ENCODE data around the gene MIER1. TPM values are rescaled to one million over a fixed set of nuclear protein-coding genes. Genes with fewer than 3 reads are reported as not detected.

MIER1 gene
- total and polyA plus RNA-seq, 2 donors = 19.3 to 59.1 TPM

DNA sequence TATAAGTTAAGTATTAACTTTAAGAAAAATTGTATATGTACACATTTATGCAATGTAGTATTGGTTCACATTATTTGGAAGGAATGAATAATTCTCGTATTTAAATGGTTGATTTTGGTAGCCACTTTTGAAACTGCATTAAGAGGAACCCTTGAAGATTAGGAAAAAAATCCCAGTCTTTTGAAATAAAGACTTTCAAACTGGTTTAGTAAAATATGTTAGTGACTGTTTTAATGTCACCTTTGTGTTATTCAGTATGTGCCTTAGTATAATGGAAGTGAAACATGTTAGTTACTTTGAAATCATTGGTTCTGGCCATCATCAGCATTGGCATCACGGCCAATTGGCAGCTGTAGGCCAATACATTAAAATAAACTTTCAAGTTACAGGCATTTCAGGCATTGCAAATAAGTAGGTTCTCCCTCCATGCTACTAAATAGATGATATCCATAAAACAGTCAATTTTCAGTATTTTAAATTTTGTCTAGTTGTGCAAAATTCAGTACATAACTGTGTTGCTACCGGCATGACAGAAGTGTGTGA, 4.4 kb downstream of the MIER1 start:
- WGBS = 53% methylated on average over 3 of the region's 3 CpGs
- Histone ChIP-seq H3K27ac (ENCODE audit: low read depth) (peak overlapping the region; percentile 63), H3K36me3 (ENCODE audit: insufficient read depth) (no peaks in the 10 kb centered on the region), H3K4me3 (ENCODE audit: low read depth, low read length) (peak overlapping the region; percentile 81), H3K4me1 (ENCODE audit: insufficient read depth) (no peaks in the 10 kb centered on the region)
- DNase-seq (ENCODE audit: extremely low spot score) = no peak

DNA sequence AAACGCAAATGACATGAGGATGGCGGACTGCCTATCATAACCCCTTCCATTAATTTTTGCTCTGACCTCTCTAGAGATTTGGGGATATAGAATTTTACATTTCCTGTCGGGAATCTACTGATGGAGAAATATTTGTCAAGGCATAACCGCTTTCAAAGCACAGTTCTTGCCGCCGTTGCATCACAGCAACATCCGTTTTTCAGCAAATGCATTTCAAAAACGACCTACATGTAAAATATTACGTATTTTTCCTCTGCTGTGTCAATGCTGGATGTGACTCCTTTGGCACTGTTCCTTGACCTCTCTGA, 4.9 kb downstream of the MIER1 start:
- H3K27ac ChIP-seq (ENCODE audit: low read depth) = peak overlapping the region; percentile 63
- peak overlapping the region; percentile 81 for H3K4me3 ChIP-seq (ENCODE audit: low read depth, low read length)
- no peak for DNase-seq (ENCODE audit: extremely low spot score)
- H3K36me3 ChIP-seq (ENCODE audit: insufficient read depth) = no peaks in the 10 kb centered on the region
- no peaks in the 10 kb centered on the region for H3K4me1 ChIP-seq (ENCODE audit: insufficient read depth)
- 9% methylated on average over 9 of the region's 9 CpGs for WGBS

DNA sequence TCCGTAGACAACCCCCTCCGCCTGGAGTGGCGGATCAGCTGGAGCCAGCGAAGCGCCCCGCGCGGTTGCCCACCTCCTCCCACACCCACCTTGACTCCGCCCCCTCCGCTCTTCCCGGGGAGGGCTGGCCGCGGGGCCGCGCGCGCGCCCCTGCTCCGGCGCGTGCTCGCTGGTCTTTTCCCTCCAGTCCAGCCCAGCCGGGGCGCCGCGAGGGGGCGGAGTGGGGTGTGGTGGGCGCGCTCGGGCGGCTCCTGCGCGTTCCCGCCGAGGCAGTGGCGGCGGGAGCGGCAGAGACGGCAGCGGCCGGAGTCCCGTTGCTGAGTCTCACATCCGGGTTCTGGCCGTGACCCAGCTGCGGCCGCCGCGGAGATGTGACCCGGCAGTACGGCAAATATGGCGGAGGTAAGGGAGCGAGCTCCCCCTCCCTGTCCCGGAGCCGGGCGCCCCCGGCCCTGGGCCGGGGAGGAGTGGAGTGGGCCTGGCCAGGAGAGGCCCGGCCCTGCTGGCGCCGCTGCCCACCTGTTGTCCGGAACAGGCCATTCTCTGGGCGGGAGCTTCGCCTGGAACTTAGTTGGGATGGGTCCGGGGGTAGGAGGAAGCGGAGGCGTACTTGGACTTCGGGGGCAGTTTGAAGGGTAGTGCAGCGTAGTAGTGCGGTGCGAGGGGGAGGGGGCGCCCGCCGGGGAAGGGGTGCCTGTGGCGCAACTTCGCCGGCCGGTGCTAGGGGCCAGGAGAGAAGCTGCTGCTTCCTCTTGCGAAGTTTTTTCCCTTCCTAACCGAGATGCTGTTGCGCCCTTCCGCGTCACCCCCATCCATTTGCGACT, 5.4 kb downstream of the MIER1 start:
- H3K4me1 ChIP-seq (ENCODE audit: insufficient read depth) = no peaks in the 10 kb centered on the region
- DNase-seq (ENCODE audit: extremely low spot score) = peak; percentile 72
- H3K27ac ChIP-seq (ENCODE audit: low read depth) = peak overlapping the region; percentile 99
- H3K36me3 ChIP-seq (ENCODE audit: insufficient read depth) = no peaks in the 10 kb centered on the region
- H3K4me3 ChIP-seq (ENCODE audit: low read depth, low read length) = peak overlapping the region; percentile 81
- WGBS = under 1% methylated on average over 83 of the region's 83 CpGs

DNA sequence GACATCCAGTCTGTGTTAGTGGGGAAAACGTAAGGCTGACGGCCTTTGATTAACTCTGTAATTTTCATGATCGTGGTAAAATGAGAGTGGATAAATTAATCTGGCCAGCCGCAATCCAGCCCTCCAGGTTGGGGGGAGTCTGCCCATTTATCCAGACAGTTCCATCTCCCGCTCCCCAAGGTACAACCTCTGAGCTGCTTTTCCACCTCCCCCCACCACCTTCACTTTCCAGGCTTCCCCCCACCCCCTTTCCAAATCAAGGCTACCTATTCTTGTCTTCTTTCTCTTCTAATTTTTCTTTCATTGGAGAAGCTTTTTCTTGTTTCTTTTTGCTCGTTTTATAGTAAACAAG, 6.0 kb downstream of the MIER1 start:
- Histone ChIP-seq H3K27ac (ENCODE audit: low read depth) (peak overlapping the region; percentile 99), H3K36me3 (ENCODE audit: insufficient read depth) (no peaks in the 10 kb centered on the region), H3K4me1 (ENCODE audit: insufficient read depth) (no peaks in the 10 kb centered on the region), H3K4me3 (ENCODE audit: low read depth, low read length) (peak overlapping the region; percentile 81)
- DNase-seq (ENCODE audit: extremely low spot score) = no peak
- WGBS = under 1% methylated on average over 6 of the region's 6 CpGs

DNA sequence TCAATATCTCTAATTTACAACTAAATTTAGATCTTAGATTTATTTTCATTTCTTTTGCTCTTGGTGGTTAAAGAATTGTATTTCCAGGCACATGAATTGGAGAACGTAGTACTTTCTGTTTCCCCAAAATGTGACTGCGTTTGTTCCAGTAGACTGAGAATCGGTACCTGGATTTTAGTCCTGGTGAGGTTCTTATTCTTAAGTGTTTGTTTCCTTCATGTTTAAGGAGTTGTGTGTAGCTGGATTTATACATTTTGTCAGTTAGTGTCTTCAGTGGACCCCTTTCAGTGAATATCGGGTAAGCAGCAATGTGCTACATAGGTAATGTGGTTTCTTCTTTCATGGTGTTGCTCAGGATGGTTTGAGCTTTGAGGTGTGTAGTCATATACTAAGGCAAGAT, 6.8 kb downstream of the MIER1 start:
- Histone ChIP-seq H3K4me1 (ENCODE audit: insufficient read depth) (no peaks in the 10 kb centered on the region), H3K27ac (ENCODE audit: low read depth) (no peak overlapping the region), H3K4me3 (ENCODE audit: low read depth, low read length) (peak overlapping the region; percentile 81), H3K36me3 (ENCODE audit: insufficient read depth) (no peaks in the 10 kb centered on the region)
- DNase-seq (ENCODE audit: extremely low spot score) = no peak
- 36% methylated on average over 4 of the region's 4 CpGs for WGBS

DNA sequence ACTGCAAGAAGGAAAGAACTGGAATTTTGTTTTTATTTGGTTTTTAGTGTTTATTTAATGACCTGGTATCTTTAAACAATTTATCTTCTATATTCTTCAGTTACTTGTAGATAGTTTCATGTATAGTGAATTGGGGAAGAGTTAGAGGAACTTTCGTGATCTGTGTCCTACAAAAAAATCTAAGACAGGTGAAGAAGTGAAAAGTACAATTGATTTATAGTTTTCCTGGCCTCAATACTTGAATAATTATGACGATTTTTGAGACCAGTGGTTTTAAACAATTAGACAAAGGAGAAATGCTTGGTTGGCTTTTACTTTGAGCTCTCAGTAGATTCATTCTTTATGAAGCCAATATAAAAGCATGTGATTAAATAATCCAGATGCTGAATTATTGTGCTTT, 7.5 kb downstream of the MIER1 start:
- 51% methylated on average over 2 of the region's 2 CpGs for WGBS
- Histone ChIP-seq H3K36me3 (ENCODE audit: insufficient read depth) (no peaks in the 10 kb centered on the region), H3K4me3 (ENCODE audit: low read depth, low read length) (no peak overlapping the region), H3K27ac (ENCODE audit: low read depth) (no peak overlapping the region), H3K4me1 (ENCODE audit: insufficient read depth) (no peaks in the 10 kb centered on the region)
- no peak for DNase-seq (ENCODE audit: extremely low spot score)

DNA sequence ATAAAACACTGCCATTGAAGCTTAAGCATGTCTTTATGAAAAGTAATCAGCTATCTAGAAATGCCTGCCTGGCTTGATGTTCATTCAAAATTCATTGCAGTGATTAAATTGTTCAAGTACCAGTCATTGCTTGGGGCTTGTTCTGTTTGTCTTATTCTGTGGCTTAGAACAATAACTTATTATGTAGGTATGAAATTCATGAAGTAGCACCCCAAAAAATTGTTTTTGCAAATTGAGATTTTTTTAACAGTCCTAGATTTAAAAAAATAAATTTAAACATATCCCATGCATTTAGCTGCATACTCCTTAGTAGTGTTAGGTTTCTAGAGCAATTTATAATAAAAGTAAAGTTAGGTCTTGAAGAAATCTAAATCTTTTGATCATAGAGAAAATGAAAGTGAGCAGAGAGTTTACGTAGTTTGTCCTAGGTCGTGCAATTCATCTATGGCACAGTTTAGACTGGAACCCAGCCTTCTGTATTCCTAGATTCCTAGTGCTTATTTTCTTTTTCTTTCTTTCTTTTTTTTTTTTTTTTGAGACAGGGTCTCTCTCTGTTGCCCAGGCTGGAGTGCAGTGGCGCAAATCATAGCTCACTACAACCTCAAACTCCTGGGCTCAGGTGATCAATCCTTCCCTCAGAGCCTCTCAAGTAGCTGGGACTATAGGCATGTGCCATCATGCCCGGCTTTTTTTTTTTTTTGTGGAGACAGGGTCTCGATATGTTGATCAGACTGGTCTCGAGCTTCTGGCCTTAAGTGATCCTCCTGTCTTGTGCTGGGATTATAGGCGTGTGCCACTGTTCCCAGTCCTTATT, 9.3 kb downstream of the MIER1 start:
- Histone ChIP-seq H3K4me1 (ENCODE audit: insufficient read depth) (no peaks in the 10 kb centered on the region), H3K27ac (ENCODE audit: low read depth) (no peak overlapping the region), H3K4me3 (ENCODE audit: low read depth, low read length) (no peak overlapping the region), H3K36me3 (ENCODE audit: insufficient read depth) (no peaks in the 10 kb centered on the region)
- WGBS = 72% methylated on average over 7 of the region's 7 CpGs
- DNase-seq (ENCODE audit: extremely low spot score) = no peak

DNA sequence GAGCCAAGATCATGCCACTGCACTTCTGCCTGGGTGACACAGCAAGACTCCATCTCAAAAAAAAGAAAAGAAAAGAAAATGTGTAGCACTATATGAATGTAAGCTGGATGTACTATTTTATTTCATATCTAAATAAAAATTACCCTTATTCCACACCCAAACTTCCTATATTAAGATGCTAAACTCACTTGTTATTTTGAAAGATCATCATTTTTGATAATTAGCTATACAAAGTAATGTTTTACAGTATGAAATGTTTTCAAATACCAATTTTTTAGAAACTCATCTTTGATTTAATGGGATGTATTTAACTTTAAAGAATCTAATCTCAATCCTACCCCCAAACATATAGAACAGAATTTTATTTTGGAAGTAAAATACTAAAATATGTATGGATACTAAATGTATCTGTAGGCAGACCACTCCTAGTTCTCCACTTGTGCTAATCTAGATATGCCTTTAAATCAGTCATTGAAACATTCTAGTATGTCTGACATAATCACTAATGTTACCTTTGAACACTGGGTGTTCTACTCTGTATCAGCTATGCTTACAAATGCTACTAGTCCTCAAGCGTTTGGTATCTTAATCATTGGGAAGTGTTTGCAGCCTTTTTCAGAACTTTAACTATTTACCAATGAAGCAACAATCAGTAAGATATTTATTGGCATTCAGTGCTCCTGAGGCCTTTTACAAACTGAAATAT, 12.9 kb downstream of the MIER1 start:
- no peak overlapping the region for H3K4me3 ChIP-seq (ENCODE audit: low read depth, low read length)
- no peak overlapping the region for H3K27ac ChIP-seq (ENCODE audit: low read depth)
- H3K36me3 ChIP-seq (ENCODE audit: insufficient read depth) = no peaks in the 10 kb centered on the region
- no peak for DNase-seq (ENCODE audit: extremely low spot score)
- WGBS = 0% methylated on average over 1 of the region's 1 CpG
- H3K4me1 ChIP-seq (ENCODE audit: insufficient read depth) = no peaks in the 10 kb centered on the region

DNA sequence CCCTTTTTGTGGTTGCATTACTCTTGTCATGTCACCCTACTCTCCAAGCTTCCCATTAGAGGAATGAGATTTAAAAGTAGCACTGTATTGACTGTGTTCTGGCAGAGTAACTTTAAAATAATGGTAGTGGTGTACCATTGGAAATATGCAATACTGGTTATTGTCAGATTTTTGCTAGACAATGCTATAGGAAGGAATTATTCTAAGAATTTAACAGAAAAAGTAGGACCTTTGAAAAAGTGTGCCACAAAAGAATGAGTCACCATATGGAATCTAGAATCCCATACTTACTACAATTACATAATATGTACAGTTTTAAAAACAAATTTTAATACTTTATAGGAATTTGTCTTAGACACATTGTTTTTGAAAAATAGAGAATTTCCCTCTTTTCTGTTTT, 13.8 kb downstream of the MIER1 start:
- Histone ChIP-seq H3K36me3 (ENCODE audit: insufficient read depth) (no peaks in the 10 kb centered on the region), H3K4me1 (ENCODE audit: insufficient read depth) (no peaks in the 10 kb centered on the region), H3K27ac (ENCODE audit: low read depth) (no peak overlapping the region), H3K4me3 (ENCODE audit: low read depth, low read length) (no peak overlapping the region)
- DNase-seq (ENCODE audit: extremely low spot score) = no peak

DNA sequence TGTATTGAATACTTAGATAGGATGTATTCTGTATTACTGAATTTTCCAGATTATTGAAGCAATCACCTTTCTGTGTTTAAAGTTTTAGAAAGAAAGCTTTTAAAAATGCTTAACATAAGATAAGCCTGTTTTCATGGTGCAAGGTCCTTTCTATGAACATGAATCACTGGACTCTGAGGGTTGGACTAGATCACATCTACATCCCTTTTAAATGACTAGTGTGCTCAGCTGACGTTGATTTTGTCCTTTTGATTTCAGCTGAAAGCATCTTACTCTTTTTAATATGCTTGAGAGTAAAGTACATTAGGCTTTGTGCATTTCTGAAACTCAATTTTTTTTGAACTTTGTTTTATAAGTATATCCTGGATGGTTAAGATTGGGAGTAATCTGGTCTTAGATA, 16.2 kb downstream of the MIER1 start:
- WGBS = 86% methylated on average over 1 of the region's 1 CpG
- Histone ChIP-seq H3K27ac (ENCODE audit: low read depth) (no peak overlapping the region), H3K36me3 (ENCODE audit: insufficient read depth) (no peaks in the 10 kb centered on the region), H3K4me1 (ENCODE audit: insufficient read depth) (no peaks in the 10 kb centered on the region), H3K4me3 (ENCODE audit: low read depth, low read length) (no peak overlapping the region)
- DNase-seq (ENCODE audit: extremely low spot score) = no peak

DNA sequence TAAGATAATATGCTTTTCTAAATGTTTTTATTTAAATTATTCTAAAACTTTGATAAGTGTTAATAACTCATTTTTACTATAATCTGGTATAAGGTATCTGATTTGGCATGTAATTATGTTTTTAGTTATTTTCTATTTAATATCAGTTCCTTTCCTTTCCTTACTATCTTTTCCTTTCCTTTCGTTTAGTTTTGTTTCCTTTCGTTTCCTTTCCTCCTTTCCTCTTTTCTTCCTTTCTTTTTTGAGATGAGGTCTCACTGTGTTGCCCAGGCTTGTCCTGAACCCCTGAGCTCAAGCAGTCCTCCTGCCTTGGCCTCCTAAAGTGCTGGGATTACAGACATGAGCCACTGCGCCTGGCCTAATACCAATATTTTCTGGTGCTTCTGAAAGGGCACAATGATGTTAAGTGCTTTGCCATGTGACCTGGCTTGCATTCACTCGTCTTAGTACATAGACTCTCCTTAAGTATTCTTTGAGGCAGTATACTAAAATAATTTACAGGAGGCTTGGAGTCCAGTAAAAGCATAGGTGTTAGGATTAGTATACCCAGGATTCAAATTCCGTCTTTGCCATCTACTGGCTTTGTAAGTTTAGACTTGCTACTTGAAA, 18.7 kb downstream of the MIER1 start:
- no peak overlapping the region for H3K27ac ChIP-seq (ENCODE audit: low read depth)
- no peaks in the 10 kb centered on the region for H3K4me1 ChIP-seq (ENCODE audit: insufficient read depth)
- no peak overlapping the region for H3K4me3 ChIP-seq (ENCODE audit: low read depth, low read length)
- DNase-seq (ENCODE audit: extremely low spot score) = no peak
- H3K36me3 ChIP-seq (ENCODE audit: insufficient read depth) = peaks cover 3% of the 10 kb centered on the region
- WGBS = 81% methylated on average over 5 of the region's 5 CpGs

DNA sequence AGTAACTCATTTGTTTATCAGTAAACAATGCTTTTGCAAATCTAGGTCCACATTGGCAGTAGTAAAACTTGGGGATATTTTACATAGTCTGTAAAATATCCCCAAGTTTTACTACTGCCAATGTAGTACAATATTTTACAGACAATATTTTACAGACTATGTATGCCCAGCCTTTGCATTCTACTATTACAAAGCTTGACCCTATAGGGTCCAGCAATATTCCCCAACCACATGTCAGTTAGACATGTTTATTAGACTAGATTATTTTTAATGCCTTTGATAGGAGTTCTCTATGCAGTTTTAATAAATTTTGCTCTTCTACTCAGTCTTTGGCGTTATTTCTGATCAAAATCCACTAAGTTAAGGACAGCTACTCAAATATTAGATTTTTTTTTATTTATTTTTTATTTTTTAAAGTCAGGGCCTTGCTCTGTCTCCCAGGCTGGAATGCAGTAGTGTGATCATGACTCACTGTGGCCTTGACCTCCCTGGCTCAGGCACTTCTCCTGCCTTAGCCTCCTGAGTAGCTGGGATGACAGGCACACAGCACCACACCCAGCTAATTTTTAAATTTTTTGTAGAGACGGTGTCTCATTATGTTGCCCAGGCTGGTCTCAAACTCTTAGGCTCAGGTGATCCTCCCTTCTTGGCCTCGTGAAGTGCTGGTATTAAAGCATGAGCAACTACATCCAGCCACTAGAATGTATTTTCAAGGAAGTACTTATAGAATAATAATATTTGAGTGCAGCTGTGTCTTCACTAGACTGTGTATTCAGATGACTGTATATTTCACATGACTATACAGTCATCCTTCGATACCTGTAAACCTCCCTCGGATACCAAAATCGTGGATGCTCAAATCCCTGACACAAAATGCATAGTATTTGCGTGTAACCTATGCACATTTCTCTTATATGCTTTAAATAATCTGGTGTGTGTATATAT, 19.8 kb downstream of the MIER1 start:
- WGBS = 84% methylated on average over 7 of the region's 7 CpGs
- peaks cover 3% of the 10 kb centered on the region for H3K36me3 ChIP-seq (ENCODE audit: insufficient read depth)
- DNase-seq (ENCODE audit: extremely low spot score) = no peak
- H3K4me3 ChIP-seq (ENCODE audit: low read depth, low read length) = no peak overlapping the region
- no peaks in the 10 kb centered on the region for H3K4me1 ChIP-seq (ENCODE audit: insufficient read depth)
- peak overlapping the region; percentile 16 for H3K27ac ChIP-seq (ENCODE audit: low read depth)
